Transverse colon (tissue), 3 donors: ENCODE data around the gene SLC6A1.

Experiments used
- CTCF ChIP-seq, 5 experiments: fragments of 200-600 bp in 3 of 5; fragments of 450-650 bp in 2 of 5; sonication (generic) in 3 of 5; IDR thresholded peaks; 1 replicate in 2 of 5; 2 replicates in 3 of 5; pipeline ENCODE4 v1.5.1; 2016 to 2017; ENCODE audit warnings: antibody characterized with exemption in 5 of 5, inconsistent platforms in 3 of 5, mild to moderate bottlenecking in 2 of 5, moderate library complexity in 1 of 5
- EP300 ChIP-seq: sonication (generic); formaldehyde crosslinking; IDR thresholded peaks from one replicate; pipeline ENCODE4 v1.6.1; 2017; ENCODE audit warnings: antibody characterized with exemption, low read depth

DNA sequence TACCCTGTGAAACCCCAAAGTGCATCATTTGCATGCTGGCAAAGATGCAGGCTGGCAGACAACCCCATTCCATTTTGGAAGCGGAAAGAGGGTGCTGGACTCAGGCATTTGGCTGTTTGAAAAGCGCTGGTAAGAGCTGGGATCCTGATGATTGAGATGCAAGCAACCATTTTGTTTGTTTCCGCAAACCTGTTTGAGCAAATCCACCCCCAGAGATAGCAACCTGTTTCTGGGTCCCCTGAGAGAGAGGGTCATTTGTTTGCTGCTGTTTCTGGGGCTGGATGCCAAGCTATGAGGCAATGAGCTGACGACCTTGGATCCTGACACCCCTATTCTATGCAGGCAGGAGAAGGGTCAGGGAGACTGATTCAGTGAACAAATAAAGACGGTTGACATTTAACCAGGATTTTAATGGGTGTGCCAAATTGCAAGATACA, 9.8 kb downstream of the SLC6A1 start:
- TF ChIP-seq CTCF (IDR thresholded peaks at IDR 0.05) (no peak), EP300 (no peak)
